ENCODE results near the gene TEX261. TPM values are rescaled to one million over a fixed set of nuclear protein-coding genes. Genes with fewer than 3 reads are reported as not detected.

Gene TEX261
- total RNA-seq, 4 donors from 2014 or later, result 24.6 to 41.0 (median 34.9) TPM

DNA sequence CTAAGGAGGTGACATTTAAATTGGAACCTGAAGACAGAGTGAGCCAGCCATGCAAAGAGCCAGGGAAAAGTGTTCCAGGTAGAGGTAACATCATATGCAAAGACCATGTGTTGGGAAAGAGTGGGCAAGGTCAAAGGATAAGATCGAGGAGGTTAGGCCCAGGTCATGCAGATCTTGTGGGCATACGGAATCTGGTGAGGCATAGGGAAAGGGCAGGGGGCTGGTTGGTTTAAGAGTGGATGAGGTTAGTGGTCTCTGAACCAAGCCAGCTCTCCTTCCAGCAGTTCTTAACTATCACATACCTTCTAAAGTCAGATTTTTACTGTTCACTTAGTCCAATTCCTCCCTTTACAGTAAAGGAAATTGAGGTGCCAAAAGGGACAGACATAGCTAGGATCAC is 13.3 kb downstream of the TEX261 start:
- H3K27me3 ChIP-seq, result no peaks in the 10 kb centered on the region
- ATAC-seq, result no peak
- peaks cover 0 to 32% of the 10 kb centered on the region in 2 donors for H3K36me3 ChIP-seq
- H3K4me3 ChIP-seq, result no peak overlapping the region
- no peak for TF ChIP-seq POLR2AphosphoS5 (IDR thresholded peaks at IDR 0.05)
- no peak for TF ChIP-seq EP300 (IDR thresholded peaks at IDR 0.05)
- no peak for TF ChIP-seq POLR2A (IDR thresholded peaks at IDR 0.05)
- TF ChIP-seq CTCF (IDR thresholded peaks at IDR 0.05), result no peak
- H3K27ac ChIP-seq, result no peak overlapping the region
- 78 to 95% methylated on average over 2 of the region's 2 CpGs for WGBS, 2 donors (ENCODE audit: low coverage in 1 of 2)
- H3K4me1 ChIP-seq, result peaks cover 0 to 37% (median 3%) of the 10 kb centered on the region in 3 donors
- no peaks in the 10 kb centered on the region for H3K9me3 ChIP-seq

GRCh38 chr2:70979626-70980025 is 15.0 kb downstream of the TEX261 start:
- H3K9me3 ChIP-seq, result no peaks in the 10 kb centered on the region
- ATAC-seq, result no peak
- 82 to 100% methylated on average over 2 to 5 of the region's 9 CpGs for WGBS, 2 donors (ENCODE audit: low coverage in 1 of 2)
- peak overlapping the region in 3 of 4 donors; percentile 91 to 95 (median 91) for H3K27ac ChIP-seq
- H3K4me3 ChIP-seq, result no peak overlapping the region
- TF ChIP-seq CTCF (IDR thresholded peaks at IDR 0.05), result no peak
- TF ChIP-seq POLR2AphosphoS5 (IDR thresholded peaks at IDR 0.05), result no peak
- TF ChIP-seq POLR2A (IDR thresholded peaks at IDR 0.05), result no peak
- no peak for TF ChIP-seq EP300 (IDR thresholded peaks at IDR 0.05)
- no peaks in the 10 kb centered on the region for H3K27me3 ChIP-seq
- H3K36me3 ChIP-seq, result peaks cover 0 to 21% of the 10 kb centered on the region in 2 donors
- H3K4me1 ChIP-seq, result peaks cover 0 to 33% (median 4%) of the 10 kb centered on the region in 3 donors

- ATAC-seq, result no peak
- peak overlapping the region; percentile 66 to 67 for H3K4me3 ChIP-seq
- H3K27ac ChIP-seq, result peak overlapping the region; percentile 48 to 95 (median 91)
- no peaks in the 10 kb centered on the region for H3K9me3 ChIP-seq
- 38 to 50% methylated on average over 2 to 6 of the region's 19 CpGs for WGBS, 2 donors (ENCODE audit: low coverage in 1 of 2)
- H3K36me3 ChIP-seq, result peaks cover 0 to 21% of the 10 kb centered on the region in 2 donors
- TF ChIP-seq EP300 (IDR thresholded peaks at IDR 0.05) (no peak), CTCF (IDR thresholded peaks at IDR 0.05) (no peak), POLR2AphosphoS5 (IDR thresholded peaks at IDR 0.05) (no peak), POLR2A (IDR thresholded peaks at IDR 0.05) (no peak)
- H3K4me1 ChIP-seq, result peaks cover 0 to 29% (median 4%) of the 10 kb centered on the region in 3 donors
- H3K27me3 ChIP-seq, result no peaks in the 10 kb centered on the region
Measured at GRCh38 chr2:70979180-70979488, 15.5 kb downstream of the TEX261 start.

GRCh38 chr2:70978341-70979179 is 16.1 kb downstream of the TEX261 start, which contains the start of gene ANKRD53:
Gene ANKRD53, plus strand, starts transcription at chr2:70978630. Its CDS starts 16 bp downstream, at chr2:70978646.
- TF ChIP-seq EP300 (IDR thresholded peaks at IDR 0.05) (no peak), POLR2A (IDR thresholded peaks at IDR 0.05) (peak in 1 of 2 donors; percentile 7), CTCF (IDR thresholded peaks at IDR 0.05) (peak in 1 of 4 experiments; percentile 8)
- 0% methylated on average over 3 of the region's 67 CpGs; no CpG with 5 or more reads in 1 of the 2 donors for WGBS, 2 donors (ENCODE audit: low coverage in 1 of 2)
- Histone ChIP-seq H3K4me1 (peaks cover 0 to 29% (median 4%) of the 10 kb centered on the region in 3 donors), H3K27ac (peak within 1 kb of the TSS; percentile 90 to 95 (median 91)), H3K9me3 (no peaks in the 10 kb centered on the region), H3K36me3 (peaks cover 0 to 20% of the 10 kb centered on the region in 2 donors), H3K4me3 (peak within 1 kb of the TSS; percentile 67 to 72), H3K27me3 (no peaks in the 10 kb centered on the region)
- ATAC-seq, result peak; percentile 66

Data from gastroesophageal sphincter (tissue), 4 donors.